Stimulated activated CD8-positive, alpha-beta memory T cell treated with anti-CD3 and anti-CD28 coated beads, Interleukin-7, amount 100 ng/mL, for 48 hours (primary cell): ENCODE results near the gene HAUS7.

Experiments
- DNase-seq, 2 donors: peaks; one replicate each; pipeline ENCODE4 v3.0.0-alpha.2; 2020; ENCODE audit warnings: low read depth in 1 of 2; ENCODE audit errors: extremely low read depth in 1 of 2

The HAUS7 gene

DNA sequence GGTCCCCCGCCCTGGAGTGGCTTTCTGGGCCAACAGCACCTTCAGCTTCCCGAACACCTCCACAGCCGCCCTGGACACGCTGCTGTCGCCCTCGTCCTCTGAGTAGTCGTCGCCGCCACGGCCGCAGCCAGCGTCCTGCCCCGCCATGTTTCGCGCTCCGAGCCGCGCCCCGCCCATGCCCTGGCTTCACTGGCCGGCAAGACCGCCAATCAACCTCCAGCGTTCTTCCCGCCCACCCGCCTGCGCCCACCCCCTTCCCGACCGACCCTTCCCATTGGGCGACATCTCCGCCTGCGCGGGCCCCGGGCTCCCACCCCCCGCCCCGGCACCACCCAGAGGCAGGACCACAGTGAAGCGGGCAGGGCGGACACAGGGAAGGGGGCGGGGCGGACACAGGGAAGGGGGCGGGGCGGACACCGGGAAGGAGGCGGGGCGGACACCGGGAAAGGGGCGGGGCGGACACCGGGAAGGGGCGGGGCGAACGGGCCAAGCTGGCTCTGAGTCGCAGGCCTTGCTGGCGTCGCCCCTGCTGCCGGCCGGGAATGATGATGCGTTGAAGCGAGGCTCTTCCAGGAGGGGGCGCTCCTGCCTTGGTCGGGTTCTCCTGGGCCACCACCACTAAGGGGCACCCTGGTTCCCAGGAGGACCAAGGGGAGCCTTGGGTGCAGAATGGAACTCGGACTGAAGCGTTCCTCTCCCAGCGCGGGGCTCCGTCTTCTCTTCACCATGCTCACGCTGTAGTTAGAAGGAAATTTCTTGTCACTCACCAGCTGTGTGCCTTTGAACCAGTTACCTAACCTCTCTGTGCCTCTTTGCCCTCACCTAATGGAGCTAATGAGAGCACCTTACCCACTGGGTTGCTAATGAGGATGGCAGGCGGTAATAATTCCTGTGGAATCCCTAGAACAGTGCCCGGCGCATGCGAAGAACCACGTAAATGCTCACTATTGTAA lies at the start of gene HAUS7:
Gene HAUS7, minus strand, starts transcription at position 166 of the 953 bp plus-strand sequence. Its CDS starts 19 bp downstream, at position 147.
- peak; percentile 65 to 69 for DNase-seq

DNA sequence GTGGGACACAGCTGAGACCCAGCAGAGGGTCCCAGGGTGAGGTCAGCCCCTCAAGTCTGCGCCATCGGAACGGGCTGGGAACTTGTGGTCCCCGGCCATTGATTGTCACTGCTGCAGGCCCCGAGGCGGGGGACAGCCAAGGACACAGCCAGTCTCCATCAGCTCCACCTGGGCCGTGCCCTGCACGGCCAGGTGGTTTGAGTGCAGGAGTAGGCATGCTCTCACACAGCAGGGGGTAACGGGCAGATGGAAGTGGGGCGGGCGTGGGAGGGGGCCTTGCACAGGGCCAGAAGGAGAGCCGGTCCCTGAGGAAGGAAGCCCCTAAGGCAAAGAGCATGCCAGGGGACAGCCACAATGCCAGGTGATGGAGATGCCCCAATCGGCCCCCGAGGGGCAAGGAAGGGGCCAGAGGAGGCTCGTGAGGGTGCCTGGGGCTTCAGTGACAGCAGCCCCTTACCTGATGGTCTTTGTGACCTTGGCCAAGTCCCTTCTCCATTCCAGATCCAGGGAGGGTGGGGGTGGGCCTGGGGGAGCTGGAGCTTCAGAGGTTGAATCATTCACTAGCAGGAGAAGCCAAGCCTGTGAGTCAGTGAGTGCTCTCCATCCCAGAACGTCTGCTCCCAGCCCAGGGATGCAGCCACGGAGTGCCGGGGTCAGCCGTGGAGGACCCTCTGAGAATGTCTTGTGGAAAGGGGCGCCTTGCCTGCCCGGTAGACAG lies 49.4 kb upstream of the HAUS7 start:
- DNase-seq: no peak

DNA sequence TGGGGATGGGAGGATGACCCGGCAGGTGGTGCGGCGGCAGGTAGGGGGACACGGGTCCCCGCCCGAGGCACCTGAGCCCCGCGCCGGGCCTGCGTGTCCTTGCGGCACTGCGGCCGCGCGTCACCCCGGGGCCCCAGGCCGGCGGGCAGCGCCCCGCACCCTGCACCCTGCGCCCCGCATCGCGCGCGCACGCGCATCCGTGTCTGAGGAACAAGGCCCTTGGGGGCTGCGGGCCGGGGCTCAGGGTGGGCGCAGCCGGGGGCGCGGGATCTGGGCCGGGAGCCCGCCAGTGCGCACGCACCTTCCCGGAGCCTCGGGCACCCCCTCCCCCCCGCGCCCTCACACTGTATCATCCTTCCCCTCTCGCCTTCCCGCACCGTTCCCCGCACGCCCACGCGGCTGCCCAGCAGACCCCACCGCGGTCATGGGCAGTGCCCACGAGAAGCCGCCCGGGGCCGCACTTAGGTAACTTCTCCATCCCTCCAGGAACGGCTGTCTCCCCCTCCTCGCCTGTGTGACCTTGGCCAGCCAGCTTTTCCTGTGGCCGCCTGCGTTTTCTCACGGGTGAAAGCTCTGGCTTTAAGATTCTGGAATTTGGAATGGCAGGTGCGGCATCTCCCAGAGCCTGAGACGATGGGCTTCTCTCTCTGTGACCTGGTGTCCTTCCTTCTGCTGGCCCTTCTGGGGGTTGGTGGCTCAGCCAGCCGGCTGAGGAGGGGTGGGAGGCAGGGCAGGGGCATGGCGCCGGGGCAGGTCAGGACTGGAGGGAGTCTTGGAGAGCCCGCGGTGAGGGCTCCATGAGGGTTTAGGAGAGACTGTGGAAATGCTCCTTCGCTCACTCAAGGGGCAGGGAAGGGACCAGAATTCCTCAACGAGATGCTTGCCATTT lies 47.8 kb upstream of the HAUS7 start:
- DNase-seq: no peak

DNA sequence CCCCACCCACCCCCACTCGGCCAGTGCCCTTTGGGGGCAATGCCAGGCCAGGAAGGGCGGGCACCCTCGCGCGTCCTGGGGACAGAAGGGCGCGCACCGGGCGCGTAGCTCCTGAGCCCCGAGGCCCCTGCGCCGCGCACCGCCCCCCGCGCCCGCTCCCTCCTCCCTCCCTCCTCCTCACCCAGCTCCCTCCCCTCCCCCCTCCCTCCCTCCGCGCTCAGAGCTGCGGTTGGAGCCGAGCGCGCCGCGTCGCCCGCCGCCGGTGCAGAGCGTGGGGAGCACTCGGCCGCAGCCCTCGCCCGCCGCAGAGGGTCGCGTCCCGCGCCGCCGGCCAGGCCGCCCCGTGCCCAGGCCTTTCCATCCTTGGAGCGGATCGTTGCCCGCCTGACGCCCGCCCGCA lies 47.0 kb upstream of the HAUS7 start, which contains the start of gene ATP2B3:
Gene ATP2B3, plus strand, starts transcription at position 220 of the 400 bp plus-strand sequence. CDS start 18,606 bp downstream, outside the sequence.
- no peak for DNase-seq

DNA sequence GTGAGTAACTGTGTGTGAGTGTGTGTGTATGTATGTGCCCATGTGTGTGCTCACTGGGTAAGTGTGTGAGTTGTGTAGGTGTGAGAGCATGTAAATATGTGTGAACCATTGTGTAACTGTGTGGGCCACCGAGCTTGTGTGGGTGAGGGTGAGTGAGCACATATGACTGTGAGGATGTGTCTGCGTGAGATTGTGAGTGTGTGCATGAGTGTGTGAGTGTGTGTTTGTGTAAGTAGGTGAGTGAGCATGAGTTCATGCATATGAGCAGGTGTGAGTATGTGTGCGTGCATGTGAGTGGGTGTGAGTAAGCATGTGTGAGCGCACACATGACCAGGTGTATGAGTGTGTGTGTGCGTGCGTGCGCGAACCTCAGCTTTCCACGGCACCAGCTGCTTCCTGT lies 45.7 kb upstream of the HAUS7 start:
- DNase-seq: no peak

DNA sequence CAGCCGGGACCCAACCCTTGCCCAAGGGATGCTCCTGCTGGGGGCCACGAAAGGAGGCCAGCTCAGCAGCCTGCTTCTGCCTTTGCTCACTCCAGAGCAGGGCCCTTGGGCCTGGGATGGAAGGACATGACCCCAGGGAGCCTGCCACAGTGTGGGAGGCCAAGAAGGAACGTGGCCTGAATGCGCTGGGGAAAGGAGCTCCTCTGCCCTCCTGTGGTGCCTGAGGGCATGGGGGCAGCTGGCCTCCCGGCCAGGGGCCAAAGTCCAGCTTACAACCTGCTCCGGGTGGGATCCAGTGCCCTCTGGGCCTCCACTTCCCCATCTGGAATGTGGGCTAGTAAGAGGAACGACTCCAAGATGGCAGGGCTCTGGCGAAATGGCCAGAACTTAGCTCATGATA lies 45.1 kb upstream of the HAUS7 start:
- no peak for DNase-seq

DNA sequence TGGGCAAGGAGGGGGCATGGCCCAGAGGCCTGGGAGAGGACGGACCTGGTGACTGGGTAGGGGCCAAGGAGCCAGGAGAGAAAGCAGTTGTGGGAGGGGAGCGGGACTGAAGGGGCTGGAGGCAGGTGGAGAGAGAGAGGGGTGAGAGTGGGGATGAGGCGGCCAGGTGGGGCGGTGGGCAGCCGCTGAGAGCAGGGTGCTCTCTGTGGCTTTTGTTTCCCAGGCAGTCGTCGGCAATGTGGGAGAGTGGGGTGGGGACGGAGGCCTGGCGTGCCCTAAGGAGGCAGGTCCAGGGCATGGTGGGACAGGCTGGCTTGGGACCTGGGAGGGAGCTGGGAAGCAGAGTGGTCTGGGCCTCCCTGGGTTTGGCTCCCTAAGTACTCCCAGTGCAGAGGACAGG lies 43.9 kb upstream of the HAUS7 start:
- no peak for DNase-seq

DNA sequence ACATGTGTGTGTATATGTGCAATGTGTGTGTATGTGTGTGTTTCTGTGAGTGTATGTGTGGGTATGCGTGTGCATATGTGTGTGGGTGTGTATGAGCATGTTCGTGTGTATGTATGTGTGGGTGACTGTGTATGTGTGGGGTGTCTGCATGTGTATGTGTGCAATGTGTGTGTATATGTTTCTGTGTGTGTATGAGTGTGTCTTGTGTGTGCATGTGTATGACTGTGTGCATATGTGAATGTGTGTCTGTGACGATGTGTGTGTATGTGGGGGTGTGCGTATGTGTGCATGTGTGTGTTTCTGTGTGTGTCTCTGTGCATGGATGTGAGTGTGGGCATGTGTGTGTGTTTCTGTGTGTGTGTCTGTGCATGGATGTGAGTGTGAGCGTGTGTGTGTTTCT lies 42.9 kb upstream of the HAUS7 start:
- DNase-seq: no peak

DNA sequence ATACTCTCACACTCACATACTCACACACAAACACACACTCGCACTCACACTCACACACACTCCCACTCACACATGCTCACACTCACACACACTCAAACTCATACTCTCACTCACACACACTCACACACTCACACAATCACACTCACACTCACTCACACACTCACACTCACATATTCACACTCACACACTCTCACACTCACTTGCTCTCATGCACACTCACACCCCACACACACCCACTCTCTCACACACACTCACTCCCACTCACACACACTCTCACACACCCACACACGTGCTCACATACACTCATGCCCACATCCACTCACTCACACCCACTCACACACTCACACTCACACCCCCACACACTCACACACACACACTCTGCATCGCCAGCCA lies 42.1 kb upstream of the HAUS7 start:
- no peak for DNase-seq

DNA sequence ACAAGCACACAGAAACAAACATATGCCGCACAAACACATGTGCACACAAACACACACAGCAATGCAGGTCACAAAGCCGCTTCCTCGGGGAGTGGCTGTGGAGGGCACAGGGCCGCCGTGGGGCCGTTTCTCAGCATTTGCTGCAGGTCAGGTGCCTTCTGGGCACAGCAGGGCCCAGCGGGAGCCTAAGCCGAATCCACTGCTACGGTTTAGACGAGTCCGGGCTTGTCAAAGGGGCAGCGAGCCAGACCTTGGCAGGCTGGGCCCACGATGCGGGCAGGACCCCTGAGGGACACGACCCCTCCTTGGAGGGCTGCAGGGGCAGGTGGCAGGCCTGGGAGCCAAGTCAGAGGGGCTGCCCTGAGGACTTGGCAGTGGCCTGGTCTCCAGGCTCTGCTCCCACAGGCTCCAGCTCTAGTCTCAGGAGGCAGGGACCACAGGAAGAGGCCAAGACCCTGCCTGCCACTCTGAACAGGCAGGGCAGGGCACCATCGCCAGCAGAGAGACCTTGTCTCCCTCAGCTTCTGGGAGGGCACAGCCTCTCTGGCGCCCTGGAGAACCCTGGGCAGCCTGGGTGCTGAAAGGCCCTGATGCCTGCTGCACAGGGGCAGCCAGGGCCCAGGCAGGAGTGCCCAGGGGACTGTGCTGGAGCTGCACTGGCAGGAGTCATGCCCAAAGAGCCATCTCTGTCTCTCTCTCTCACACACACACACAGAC lies 41.6 kb upstream of the HAUS7 start:
- DNase-seq: no peak

DNA sequence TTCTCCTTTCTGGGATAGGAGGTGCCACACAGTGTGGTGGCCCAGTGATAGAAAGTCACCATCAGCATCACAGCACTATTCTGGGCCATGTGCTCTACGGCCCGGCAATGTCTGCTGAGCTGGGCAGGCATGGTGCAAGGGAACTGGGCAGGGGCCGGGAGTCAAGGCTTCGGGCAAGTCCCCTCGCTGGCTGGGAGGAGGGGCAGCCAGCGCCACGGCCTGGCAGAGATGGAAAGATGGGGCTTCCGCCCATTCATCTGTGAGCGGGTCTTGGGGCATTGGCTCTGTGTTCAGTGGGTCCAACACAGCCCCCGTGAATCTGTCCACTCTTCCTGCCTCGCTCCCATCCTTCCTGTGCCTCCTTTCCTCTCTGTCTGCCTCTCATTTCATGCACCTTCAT lies 40.0 kb upstream of the HAUS7 start:
- DNase-seq: no peak

DNA sequence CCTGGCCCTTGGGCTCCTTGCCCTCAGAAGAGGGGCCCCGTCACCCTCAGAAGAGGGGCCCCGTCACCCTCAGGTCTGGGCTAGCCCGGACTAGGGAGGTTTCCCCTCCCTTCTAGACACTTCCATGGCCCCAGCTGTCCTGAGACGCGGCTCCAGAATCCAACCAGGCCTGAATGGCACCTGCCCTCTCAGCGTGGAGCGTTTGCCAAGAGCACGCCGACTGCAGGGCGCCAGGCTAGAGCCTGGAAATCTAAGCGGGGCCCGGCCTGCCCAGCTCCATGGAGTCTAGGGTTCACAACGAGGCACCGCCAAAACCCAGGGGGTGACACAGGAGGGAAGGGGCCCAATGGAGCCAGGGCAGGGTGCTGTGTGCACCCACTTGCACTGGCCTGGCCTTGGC lies 39.2 kb upstream of the HAUS7 start:
- DNase-seq: no peak

DNA sequence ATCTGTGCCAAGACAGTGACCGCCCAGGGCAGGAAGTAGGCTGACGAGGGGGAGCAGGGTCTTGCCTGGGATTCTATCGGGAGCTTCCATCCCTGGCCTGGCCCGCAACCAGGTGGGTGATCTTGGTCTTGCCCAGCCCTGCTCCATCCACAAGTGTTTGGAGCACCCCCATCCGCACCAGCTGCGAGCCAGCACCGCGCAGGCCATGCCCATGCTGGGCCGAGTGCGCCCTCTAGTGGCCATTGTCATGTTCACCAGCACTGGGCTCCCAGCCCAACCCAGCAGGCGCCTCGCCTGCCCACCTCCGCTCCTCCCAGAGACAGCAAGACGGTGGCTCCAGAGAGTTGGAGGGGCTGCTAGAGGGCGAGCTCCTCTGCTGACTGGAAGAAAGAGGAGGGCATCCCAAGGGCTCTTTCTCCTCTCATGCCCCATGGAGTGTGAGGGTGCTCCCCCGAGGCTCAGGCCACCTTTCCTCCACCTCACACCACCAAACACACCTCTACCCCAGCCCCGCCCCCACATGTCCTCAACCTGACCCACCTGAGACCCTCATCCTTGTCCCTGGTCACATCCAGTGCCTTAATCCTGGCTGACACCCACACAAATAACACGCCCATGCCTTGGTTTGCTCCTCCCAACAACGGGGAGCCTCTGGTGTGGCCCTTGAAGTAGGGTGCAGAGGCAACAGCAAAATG lies 37.3 kb upstream of the HAUS7 start:
- DNase-seq: peak; percentile 43 to 59

DNA sequence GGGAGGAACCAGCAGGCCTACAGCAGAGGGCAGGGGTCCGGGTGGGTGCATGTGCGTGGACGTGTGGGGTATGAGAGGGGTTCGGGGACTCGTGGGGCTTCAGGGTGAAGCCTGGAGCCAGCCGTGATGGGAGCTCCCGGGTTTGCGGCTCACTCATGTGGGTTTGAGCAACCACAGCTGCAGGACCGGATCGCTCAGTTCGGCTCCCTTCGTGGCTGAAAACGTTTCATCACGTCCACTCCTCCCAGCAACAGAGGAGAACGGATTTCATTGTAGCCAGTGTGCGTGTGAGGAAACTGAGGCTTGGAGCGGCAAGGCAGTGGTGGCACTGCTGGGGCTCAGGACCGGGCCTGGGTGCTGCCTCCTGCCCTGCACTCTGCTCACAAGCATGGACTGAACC lies 35.0 kb upstream of the HAUS7 start:
- DNase-seq: no peak

DNA sequence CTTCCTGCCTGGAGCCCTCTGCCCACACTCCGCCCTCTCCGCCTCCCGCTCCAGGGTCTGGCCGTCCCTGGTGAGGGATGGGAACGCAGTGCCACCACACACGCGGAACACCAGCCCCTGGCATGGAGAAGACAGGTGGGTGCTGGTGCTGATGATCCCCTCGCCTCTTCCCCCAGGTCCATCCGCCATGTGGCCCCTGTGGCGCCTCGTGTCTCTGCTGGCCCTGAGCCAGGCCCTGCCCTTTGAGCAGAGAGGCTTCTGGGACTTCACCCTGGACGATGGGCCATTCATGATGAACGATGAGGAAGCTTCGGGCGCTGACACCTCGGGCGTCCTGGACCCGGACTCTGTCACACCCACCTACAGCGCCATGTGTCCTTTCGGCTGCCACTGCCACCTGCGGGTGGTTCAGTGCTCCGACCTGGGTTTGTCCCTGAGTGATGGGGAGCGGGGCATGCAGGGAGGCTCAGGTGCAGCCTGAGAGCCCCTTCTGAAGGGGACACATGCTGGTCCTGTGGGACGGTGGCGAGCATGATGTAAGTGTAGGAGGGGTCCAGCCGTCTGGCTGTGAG lies 34.2 kb upstream of the HAUS7 start:
- DNase-seq: no peak

DNA sequence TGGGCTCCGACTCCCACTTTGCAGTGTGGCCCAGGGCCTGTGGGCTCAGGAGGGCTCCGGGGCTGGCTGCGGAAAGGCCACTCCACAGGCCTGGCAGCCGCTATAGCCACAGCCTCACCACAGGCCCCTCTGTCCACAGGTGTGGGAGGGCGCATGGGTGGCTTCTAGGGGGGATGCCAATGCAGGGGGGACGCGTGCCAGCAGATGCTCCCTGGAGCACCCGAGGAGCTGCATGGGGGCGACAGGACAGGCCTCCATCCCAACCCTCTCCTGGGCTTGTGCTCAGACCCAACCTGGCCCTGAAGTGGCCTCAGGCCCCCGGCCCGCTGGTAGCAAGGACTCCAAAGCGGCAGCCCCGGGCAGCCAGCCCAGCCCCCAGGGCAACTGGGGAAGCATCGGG lies 32.4 kb upstream of the HAUS7 start:
- no peak for DNase-seq

DNA sequence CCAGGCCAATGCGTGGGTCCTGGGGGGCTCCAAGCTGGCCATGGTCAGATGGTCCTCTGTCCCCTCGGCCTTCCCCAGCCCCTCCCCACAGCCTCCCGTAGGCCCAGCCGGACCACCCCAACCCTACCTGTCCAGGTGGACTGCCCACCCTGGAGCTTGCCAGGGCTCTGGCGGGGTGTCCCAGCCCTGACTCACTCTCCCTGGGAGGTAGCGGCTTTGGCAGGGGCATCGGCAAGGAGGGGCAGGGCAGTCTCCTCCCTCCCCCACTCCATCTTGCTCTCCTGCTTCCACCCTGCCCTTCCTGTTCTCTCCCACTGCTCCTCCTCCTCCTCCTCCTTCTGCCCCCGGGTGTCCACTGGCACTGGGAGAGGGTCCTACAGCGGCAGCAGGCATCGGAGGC lies 31.8 kb upstream of the HAUS7 start:
- no peak for DNase-seq

DNA sequence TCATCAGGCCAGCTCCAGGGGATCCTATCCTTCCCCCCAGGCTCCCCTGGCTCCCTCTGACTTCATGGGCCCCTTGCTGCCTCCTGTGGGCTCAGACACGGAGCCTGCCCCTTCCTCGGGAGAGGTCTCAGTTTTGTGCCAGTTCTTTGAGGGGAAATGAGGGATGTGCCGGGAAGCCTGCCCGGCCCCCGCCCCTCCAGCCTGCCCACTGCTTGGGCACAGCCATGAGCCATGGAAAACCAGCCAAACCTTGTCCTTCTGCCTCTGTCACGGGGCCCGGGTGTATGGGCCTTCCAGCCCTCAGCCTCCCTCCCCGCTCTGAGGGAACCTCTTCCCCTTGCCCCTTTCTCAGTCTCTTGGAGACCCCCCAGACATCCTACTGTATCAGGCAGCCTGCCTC lies 31.2 kb upstream of the HAUS7 start:
- no peak for DNase-seq

DNA sequence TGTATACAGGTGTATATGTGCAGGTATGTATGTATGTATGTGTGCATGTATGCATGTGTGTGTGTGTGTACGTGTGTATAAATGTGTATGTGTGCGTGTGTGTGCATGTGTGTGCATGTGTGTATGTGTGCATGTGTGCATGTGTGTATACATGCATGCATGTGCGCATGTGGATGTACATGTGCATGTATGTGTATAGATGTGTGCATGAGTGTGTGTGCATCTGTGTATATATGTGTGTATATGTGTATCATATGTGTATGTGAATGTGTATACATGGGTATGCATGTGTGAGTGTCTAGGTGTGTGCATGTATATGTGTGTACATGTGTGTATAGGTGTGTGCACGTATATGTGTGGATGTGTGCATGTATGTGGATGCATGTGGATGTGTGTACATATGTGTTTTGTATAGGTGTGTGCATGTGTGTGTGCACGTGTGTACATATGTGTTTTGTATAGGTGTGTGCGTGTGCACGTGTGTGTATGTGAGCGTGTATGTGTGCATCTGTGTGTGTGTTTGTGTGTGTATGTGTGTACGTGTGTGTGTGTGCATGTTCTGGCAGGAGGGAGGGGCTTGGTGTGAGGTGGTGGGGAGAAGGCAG lies 30.4 kb upstream of the HAUS7 start:
- no peak for DNase-seq
